LHCN-M2 (cell line): Measurements from ENCODE around the gene TPI1. TPM values are rescaled to one million over a fixed set of nuclear protein-coding genes. Genes with fewer than 3 reads are reported as not detected.
A peak's percentile ranks its signal among the peaks of the same experiment; 100 is the strongest.

Source experiments
- DNase-seq: peaks from one replicate; pipeline ENCODE4 v3.0.0-alpha.2; 2012; ENCODE audit warnings: low read depth
- total RNA-seq: library from RNA; depleted of rRNA; stranded (reverse); fragments of >200 nt; gene quantifications from 2 replicates; pipeline ENCODE4 v1.2.3, GENCODE V29; 2014

Gene TPI1
- total RNA-seq, 1 experiment from 2014 or later = 2,020 TPM

DNA sequence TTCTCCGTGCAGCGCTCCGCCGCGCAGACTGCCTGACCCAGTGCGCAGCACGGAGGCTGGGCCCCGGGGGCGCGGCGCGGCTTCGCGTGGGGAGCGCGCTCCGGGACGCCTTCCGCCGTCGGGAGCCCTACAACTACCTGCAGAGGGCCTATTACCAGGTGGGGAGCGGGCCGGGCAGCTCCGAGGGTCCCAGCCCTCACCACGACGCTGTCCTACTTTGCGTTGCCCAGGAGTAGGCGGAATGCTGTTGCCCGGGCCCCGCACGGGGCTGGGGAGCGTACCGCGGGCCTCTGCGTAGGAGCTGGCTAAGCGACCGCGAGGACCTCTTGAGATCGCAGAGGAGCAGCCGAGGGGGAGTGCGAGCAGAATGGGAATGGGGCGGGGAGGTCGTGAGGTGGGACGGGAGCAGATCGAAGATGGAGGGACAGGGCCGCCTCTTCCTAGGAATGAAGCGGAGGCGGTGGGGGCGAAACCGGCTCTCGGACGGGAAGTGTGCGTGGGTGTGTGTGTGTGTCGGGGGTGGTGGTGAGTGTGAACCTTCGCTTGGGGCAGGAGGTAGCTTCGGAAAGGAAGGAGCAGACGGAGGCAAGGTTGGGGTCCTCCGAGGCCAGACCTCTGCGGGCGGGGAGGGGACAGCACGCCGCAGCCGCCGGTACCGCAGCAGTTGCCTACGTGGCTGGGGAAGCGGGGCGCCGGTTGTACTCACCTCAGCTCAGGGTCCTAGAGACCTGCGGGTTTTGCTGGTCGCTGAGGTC lies 38.4 kb upstream of the TPI1 start:
- peak; percentile 43 for DNase-seq

DNA sequence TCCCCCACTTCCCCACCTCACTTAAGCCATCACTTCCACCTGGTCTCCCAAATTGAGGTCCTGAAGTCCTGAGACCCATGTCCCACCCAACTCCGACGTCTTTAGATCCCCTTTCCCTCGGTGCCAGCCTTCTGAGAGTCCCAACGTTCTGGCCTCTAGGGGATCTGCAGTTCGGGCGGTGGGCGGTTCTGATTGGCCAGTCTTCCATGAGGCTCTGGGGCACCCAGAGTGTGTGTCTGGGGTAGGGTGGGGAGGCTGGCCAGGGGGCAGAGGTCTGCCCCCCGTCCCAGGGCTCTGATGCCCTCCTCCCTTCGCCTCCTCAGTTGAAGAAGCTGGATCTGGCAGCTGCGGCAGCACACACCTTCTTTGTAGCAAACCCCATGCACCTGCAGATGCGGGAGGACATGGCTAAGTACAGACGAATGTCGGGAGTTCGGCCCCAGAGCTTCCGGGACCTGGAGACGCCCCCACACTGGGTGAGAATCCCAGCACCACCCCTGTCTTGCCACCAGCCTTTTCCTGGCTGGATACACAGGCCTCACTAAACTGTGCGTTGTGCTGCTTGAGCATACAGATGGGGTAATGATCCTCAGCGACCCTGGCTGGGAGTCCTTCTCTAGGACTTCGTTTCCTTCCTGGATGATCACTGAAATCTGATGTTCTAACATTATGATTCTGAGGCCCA lies 37.7 kb upstream of the TPI1 start:
- DNase-seq = no peak

DNA sequence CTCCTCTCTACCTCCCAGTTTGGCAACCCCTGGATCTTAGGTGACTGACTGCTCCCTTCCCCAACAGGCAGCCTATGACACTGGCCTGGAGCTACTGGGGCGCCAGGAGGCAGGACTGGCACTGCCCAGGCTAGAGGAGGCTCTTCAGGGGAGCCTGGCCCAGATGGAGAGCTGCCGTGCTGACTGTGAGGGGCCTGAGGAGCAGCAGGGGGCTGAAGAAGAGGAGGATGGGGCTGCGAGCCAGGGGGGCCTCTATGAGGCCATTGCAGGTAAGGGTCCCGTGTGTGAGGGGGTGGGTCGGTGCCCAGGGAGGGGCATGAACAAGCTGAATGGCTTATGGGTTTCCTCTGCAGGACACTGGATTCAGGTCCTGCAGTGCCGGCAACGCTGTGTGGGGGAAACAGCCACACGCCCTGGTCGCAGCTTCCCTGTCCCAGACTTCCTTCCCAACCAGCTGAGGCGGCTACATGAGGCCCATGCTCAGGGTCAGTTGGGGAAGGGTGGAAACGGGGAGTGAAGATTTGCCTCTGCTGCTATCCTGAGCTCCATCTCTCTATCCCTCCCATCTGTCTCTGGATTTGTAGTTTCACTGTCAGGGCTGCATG lies 36.9 kb upstream of the TPI1 start:
- no peak for DNase-seq

DNA sequence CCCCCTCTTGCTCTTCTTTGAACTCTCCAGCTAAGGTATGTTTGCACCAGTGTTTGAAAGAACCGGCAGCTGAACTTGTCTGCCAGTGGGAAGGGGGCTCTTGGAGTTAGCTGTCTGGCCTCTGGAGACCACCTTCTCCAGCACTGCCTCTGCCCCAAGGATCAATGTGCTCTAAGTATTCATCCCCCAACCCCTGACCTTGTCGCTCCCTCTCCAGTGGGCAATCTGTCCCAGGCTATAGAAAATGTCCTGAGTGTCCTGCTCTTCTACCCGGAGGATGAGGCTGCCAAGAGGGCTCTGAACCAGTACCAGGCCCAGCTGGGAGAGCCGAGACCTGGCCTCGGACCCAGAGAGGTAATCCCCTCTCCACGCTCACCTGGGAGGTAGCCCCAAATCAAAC lies 36.3 kb upstream of the TPI1 start:
- no peak for DNase-seq

DNA sequence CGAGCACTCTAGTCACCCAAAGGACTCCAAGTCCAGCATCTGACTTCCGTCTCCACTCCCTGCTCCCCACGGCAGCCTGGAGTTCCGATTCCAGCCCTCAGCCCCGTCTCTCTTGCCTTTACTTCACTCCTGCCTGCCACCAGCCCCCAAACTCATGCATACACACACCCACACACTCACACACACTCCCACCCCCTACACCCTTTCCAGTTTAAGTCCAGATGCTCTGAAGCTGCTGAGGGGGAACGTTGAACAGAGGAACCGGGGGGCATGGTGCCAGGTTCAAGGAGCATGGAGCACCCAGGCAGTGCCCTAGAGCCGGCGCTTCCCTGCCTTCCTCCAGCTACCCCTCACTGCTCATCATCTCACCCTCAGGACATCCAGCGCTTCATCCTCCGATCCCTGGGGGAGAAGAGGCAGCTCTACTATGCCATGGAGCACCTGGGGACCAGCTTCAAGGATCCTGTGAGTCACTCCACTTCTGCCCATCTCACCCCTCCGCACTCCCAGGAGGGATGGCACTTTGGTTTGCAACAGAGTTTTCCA lies 35.8 kb upstream of the TPI1 start:
- no peak for DNase-seq

DNA sequence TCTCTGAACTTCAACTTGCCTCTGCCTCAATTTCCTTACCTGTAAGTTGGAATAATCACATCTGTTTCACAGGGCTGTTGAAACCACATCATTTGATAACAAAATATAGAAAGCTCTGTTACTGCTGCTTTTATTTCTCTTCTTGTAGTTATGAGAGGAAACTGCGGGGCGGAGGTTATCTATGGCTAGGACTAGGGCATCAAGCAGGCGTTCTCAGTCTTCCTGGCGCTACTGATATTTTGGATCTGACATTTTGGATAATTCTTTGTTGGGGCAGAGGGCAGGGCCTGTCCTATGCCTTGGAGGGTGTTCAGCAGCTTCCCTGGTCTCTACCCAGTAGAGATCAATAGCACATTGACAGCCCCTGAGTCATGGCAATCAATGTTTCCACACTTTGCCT lies 35.2 kb upstream of the TPI1 start:
- no peak for DNase-seq

DNA sequence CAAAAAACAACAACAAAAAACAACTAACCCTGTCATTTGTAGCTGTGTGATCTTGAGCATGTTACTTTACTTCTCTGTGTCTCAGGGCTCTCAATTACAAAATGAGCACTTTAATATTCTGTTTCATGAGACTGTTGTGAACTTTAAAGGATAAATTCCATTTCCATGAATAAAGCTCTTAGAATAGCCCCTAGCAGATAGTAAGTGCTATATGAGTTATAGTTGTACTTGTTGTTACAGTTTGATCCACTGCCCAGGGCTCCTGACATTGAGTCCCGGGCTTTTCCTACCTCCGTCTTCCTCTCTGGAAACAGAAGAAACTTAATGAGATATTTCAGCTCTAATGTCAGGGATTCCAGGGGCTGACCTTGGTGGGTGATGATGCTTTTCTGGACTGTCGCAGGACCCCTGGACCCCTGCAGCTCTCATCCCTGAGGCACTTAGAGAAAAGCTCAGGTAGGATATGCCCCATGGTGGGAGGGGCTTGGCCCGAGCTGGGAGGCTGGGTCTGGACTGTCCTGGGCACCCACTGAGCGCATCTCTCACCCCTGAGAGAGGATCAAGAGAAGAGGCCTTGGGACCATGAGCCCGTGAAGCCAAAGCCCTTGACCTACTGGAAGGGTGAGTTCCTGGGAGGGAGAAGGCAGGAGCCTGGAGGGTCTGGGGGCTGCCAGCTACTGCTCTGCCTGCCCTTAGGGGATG lies 34.0 kb upstream of the TPI1 start:
- DNase-seq = no peak

DNA sequence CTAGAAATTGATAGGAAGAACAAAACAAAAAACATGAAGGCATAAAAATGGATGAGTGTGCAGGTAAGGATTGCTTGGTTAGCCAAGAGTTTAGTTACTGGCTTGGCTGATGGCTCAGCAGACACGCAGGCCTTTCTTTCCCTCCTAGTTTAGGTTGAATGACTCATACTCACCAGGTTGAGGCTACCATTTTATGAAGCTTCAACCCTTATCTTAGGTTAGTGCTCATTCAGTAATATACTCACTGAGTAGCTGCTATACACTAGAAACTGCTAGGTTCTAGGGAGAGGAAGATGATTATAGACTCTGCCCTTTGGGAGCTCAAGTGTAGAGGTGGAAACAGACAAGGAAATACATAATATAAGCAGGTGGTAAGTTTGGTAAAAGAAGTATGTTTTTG lies 33.1 kb upstream of the TPI1 start:
- no peak for DNase-seq

DNA sequence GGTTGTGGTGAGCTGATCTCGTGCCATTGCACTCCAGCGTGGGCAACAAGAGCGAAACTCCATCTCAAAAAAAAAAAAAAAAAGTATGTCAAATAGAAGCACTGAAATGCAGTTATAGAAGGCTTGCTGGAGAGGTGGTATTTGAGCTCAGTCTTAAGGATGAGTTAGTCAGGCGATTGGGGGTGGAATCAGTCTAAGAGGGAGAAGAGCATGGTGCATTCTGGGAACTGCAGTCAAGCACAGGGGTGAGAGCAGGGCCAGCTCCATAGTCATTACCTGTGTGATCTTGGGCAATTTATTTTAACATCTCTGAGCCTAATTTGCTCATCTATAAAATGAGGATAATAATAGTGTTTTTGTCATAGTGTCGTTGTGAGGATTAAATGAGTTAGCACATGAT lies 32.5 kb upstream of the TPI1 start:
- no peak for DNase-seq

DNA sequence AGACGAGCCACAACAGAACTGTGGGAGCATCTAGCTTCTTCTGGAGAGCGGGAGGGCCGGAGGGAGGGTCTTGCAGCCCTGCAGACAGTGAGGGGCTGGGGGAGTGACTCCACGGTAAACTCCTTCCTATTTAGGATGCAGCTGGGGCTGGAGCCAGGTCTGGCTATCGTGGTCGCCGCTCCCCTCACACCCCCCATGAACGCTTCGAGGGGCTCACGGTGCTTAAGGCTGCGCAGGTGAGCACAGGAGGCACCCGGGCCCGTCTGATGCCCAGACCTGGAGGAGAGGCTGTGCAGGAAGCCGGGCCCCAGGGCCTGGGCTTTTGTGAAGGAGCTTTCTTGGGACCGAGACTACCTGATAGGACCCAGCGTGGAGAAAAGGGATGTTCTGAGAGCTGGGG lies 30.5 kb upstream of the TPI1 start:
- no peak for DNase-seq

DNA sequence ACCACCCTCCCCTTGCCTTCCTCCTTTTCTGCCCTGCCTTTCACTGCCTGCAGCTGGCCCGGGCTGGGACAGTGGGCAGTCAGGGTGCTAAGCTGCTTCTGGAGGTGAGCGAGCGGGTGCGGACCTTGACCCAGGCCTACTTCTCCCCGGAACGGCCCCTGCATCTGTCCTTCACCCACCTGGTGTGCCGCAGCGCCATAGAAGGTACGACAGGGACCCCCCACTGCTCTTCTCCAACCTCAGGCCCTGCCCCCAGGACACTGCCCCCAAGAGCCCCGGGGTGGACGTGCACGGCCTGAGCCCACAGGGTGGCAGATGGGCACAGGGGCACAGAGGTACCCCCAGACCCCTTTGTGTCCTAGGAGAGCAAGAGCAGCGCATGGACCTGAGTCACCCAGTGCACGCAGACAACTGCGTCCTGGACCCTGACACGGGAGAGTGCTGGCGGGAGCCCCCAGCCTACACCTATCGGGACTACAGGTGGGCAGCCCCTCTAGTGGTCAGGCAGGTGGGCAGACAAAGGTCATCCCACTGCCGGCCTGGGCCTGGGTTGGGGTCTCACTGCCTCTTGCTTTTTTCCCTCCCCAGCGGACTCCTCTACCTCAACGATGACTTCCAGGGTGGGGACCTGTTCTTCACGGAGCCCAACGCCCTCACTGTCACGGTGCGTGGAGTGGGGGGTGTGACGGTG lies 29.8 kb upstream of the TPI1 start:
- no peak for DNase-seq

DNA sequence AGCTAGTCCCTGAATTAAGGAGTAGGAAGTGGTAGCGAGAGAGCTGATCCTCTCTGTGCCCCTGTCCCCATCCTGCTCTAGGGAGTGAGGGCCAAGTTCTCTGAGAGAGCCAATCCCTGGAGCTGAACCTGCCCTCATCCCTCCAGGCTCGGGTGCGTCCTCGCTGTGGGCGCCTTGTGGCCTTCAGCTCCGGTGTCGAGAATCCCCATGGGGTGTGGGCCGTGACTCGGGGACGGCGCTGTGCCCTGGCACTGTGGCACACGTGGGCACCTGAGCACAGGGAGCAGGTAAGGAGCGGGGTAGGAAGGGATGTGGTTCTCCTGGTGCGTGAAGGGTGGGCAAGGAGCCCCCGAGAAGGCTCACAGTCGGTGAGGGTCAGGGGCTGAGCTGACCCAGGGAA lies 28.5 kb upstream of the TPI1 start:
- no peak for DNase-seq

DNA sequence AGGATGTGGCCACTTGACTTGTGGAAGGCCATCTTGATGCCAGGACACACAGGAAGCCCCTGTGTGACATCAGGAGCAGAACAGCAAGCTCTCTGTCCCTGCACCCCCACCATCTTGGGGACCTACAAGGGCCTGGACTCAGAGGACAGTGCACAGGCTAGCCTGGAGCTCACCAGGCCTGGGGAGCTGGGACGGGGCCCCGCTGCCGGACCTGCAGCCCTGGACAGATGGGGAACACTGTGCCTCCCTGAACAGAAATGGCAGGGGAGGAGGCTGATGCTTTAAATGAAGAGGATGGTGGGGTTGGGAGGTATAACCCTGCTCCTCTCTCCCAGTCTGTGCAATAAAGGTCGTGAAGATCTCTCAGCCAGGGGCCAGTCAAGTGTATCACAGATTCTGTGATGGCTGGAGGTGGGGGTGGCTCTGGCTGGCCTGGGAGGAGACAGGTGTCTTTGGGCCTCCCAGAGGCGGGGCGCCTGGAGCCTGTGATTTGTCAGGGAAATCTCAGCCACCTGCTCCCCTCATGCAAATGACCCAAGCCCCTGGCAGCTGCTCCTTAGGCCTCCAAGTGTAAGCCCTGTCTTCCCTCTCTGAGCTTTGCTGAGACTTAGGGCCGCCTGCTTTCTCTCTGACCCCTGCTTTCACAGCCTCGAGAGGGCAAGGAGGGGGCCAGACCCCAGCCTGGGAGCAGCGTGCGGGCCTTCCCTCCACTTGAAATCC lies 27.7 kb upstream of the TPI1 start:
- DNase-seq = no peak

DNA sequence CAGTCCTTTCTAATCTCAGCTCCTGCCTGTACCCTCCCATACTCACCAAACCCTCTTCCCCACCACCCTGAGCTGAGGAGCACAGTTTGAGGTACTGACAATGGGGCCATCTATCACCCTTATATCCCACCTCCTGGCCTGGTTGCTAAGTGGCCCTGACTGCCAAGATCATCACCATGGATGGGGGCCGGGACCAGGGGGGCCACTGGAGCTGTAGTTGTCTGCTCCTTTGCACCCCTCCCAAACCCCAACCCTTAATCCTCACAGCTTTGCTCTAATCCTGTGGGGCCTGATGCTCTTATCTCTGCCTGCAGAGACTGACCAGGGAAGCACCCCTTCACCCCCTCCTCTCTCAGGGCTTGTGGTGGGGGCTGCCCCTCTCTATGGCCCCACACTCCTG lies 27.0 kb upstream of the TPI1 start:
- no peak for DNase-seq

DNA sequence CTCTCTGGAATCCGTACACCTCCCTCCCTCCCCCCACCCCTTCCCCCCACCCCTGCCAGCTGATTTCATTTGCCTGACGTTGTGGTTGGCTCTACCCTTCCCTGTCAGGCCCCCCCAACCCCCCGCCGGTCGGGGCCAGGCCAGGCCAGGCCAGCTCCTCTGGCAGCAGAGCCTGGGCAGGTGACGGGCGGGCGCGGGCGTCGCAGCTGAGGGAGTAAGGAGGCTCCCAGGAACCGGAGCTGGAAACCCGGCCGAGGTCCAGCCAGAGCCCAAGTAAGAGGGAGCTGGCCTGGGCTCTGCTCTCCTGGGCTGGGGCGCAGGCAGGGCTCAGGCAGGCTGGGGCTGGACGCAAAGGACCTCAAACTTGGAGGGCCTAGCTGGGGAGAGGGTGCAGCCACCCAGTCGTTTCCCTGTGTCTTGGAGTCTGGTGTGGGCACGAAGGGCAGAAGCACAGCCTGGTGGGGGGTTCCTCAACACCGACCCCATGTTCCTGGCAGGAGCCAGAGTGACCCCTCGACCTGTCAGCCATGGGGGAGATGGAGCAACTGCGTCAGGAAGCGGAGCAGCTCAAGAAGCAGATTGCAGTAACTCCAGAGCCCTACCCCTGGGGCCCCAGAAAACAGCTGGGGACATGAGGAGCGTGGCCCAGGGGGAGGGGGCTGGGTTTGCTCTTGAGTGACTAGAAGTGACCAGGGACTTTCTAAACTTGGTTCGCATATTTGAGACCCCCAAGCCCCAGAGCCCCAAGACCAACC lies 26.4 kb upstream of the TPI1 start, which contains the start of gene GNB3:
TSS of gene GNB3 (plus strand) at position 165 of the 755 bp plus-strand sequence. CDS start at position 528, 363 bp downstream.
- DNase-seq = no peak

DNA sequence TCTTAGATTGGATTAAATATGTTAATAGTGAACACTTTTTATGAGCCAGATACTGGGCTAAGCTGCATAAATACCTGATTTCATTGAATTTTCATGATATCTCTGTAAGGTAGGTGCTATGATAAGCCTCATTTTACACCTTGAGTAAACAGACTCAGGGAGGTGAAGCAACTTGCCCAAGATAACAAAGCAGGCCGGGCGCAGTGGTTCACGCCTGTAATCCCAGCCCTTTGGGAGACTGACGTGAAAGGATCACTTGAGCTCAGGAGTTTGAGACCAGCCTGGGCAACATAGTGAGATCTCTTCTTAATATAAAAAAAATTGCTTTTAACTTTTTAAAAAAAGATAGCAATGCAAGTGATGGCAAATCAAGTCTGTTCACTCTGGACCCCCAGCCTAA lies 25.3 kb upstream of the TPI1 start:
- DNase-seq = no peak

DNA sequence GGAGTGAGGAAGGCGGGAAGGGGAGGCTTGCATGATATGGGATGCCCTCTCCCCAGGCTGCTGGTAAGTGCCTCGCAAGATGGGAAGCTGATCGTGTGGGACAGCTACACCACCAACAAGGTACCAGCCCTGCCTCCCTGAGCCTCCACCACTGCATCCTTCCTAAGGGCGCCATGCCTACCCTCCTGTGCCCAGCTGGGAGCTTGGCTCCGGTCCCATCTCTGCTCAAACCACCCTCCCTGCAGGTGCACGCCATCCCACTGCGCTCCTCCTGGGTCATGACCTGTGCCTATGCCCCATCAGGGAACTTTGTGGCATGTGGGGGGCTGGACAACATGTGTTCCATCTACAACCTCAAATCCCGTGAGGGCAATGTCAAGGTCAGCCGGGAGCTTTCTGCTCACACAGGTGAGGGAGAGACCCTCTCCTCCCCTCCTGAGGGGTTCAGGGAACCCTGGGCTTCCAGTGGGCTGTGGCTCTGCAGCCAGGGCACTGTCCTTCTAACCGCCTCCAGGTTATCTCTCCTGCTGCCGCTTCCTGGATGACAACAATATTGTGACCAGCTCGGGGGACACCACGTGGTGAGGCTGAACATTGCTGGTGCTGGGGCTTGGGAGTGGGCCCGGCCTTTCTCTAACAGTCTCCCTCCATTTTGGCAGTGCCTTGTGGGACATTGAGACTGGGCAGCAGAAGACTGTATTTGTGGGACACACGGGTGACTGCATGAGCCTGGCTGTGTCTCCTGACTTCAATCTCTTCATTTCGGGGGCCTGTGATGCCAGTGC lies 24.0 kb upstream of the TPI1 start:
- DNase-seq = no peak

DNA sequence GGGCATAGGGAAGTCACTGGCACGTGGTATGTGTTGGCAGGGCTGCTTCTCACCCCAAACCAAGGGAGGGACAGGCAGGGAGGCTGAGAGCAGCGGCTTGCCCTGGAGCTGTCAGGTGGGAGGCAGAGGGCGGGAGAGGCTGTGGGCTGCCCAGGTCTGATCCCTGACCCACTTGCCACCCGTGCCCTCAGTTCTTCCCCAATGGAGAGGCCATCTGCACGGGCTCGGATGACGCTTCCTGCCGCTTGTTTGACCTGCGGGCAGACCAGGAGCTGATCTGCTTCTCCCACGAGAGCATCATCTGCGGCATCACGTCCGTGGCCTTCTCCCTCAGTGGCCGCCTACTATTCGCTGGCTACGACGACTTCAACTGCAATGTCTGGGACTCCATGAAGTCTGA lies 21.9 kb upstream of the TPI1 start:
- DNase-seq = no peak

DNA sequence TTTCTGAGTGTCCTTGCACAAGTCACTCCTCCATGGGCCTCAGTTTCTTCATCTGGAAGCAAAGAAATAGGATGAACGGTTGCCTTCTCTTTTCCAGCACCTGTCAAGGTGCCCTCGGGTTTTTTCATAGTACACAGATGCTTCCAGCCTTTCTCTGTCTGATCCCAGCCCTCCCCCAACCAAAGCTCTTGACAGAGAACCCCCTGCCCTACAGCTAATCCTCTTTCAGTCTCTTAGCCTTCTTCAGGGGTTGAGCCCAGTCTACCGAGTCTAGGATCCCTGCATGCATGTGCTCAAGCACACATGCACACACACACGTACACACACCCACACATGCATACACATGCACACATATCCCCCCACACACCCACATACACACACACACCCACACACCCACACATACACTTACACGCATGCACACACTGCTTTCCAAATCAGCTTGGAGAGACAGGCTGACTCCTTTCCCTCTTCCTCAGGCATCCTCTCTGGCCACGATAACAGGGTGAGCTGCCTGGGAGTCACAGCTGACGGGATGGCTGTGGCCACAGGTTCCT lies 20.9 kb upstream of the TPI1 start:
- DNase-seq = no peak
